ENCODE data around the gene PIEZO1.

Gene PIEZO1

DNA sequence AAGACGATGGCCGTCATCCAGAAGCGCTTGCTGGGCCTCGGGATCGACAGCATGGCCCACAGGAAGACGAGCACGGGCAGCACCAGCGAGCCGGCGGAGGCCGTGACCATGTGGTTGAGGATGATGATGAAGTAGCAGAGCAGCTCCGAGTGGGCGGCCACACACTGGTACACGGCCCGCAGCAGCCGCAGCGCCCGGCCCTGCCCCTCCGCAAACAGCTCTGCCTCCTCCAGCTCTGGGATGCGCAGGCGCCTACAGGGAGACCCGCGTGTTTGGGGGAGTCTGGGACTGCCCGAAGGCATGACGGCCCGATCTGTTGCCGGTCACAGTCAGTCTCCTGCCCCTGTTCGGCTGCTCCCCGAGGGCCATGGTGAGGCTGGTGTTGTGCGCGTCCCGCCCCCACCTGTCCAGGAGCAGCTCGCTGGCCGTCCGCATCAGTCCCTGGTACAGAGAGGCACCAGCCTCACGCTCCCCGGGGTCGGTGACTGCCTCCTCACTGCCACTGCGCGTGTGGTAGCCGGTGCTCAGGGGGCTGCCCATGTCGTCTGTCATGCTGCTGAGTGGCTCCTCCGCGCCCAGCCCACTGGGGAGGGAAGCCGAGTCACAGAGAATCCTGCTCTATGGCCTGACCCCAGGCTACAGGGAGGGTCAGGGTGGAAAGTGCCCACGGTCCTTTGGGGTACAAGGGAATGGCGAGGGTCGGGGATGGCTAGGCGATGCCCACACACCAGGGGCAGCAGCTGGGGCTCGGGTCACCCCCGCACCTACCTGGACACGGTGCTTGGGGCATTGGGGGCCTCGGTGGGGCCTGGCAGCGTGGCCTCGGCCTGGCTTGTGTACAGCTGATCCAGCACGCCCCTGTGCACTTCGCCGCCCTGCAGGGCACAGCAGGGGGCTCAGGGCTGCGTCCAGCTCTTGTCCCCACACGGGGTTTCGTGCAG lies 62.9 kb downstream of the PIEZO1 start:
- DNase-seq (ENCODE audit: low spot score) = no peak

DNA sequence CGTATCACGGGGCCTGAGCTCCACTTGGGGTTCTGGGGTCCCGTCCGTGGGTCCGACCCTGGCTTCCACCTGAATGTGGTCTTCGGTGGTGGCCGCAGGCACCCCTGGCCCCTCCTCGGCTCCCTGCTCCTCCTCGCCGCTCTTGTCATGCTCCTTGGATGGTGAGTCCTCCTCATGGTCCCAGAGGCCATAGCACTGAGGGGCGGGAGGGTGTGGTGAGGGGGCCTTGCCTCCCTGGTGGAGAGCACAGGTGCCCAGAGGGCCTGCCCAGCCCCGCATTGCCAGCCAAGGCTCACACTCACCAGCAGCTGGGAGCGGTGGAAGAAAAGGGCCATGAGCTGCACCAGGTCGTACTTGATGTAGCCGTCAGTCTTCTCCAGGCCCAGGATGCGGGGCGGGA lies 63.8 kb downstream of the PIEZO1 start:
- DNase-seq (ENCODE audit: low spot score) = no peak

DNA sequence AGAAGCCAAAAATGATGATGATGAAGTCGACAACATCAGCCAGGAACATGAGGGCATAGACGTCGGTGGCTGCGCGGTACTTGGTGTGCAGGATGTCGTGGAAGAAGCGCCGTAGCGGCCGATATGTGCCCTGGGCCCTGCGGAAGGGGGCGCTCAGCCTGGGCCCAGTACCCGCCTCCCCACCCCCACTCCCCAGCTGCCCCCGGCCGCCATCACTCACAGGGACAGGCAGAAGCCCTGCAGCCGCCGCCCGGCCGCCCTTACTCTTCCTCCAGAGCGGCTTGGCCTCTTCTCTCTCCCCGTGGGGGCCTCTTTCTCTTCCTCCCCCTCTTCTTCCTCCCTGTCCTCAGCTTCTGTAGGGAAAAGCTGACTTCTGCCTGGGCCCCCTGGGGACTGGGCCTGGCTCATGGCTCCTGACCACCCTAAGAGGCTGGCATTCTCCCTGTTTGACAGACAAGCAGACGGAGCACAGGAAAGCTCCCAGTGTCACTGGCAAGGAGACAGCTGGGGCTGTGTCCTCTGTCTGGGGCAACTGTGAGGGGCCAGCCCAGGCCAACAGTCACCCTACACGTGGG lies 64.5 kb downstream of the PIEZO1 start:
- no peak for DNase-seq (ENCODE audit: low spot score)

GRCh38 chr16:88719933-88720296 lies 65.1 kb downstream of the PIEZO1 start:
- no peak for DNase-seq (ENCODE audit: low spot score)

- no peak for DNase-seq (ENCODE audit: low spot score)
Measured at GRCh38 chr16:88719267-88719932, 65.6 kb downstream of the PIEZO1 start.

- DNase-seq (ENCODE audit: low spot score) = no peak
Measured at GRCh38 chr16:88718178-88718577, 66.8 kb downstream of the PIEZO1 start.

- DNase-seq (ENCODE audit: low spot score) = no peak
Measured at GRCh38 chr16:88716601-88717001, 68.4 kb downstream of the PIEZO1 start.

DNA sequence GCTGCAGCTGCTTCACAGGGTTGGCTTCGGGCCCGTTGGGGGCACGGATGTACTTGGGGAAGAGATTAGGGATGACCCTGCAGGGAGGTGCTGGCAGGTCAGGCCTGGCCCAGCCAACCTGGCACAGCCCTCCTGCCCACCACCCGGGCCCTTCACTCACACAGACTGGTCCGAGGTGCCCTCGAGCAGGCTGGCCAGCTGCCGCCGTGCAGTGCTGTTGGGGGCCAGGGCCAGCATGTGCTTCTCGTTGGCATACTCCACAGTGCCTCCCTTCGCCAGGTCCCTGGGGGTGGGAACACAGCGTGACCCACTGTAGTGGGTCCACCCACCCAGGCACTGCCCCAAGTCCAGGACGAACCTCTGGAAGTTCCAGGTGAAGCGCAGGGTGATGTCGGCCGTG lies 68.8 kb downstream of the PIEZO1 start:
- DNase-seq (ENCODE audit: low spot score) = no peak

DNA sequence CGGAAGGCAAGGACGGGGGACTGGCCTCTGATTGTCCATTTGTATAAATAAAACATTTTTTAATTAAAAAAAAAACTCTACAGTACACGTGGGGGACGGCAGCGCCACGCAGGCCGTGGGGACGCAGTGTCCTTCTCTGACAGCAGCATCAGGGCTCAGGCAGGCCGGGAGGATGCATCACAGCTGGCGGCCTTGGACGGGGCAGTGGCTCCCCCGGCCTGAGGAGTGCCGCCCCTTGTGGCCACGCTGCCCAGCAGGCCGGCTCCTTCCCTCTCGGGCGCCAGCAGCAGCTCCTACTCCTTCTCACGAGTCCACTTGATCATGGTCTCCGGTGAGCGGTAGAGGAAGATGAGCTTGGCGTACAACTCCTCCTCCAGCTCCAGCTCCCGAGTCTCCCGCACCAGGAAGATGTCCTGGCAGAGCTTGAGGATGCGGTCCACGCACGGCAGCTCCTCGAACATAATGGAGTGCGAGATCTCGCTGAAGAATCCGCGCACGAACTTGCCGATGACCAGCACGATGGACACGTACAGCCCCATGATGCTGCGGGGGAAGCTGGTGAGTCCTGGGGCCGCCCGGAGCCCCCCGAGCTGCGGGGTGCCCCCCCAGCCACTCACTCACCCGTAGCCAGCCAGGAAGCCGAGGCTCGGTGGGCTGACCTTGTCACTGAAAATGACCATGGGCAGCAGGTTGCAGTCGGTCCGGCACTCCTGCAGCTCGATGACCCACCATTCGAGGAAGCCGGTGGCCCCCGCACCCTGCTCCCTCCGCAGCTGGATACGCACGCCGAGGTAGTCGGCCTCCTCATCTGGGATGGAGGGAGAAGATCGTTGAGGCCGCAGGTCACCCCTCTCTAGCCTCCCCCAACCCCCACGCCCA lies 69.5 kb downstream of the PIEZO1 start:
- DNase-seq (ENCODE audit: low spot score) = no peak

DNA sequence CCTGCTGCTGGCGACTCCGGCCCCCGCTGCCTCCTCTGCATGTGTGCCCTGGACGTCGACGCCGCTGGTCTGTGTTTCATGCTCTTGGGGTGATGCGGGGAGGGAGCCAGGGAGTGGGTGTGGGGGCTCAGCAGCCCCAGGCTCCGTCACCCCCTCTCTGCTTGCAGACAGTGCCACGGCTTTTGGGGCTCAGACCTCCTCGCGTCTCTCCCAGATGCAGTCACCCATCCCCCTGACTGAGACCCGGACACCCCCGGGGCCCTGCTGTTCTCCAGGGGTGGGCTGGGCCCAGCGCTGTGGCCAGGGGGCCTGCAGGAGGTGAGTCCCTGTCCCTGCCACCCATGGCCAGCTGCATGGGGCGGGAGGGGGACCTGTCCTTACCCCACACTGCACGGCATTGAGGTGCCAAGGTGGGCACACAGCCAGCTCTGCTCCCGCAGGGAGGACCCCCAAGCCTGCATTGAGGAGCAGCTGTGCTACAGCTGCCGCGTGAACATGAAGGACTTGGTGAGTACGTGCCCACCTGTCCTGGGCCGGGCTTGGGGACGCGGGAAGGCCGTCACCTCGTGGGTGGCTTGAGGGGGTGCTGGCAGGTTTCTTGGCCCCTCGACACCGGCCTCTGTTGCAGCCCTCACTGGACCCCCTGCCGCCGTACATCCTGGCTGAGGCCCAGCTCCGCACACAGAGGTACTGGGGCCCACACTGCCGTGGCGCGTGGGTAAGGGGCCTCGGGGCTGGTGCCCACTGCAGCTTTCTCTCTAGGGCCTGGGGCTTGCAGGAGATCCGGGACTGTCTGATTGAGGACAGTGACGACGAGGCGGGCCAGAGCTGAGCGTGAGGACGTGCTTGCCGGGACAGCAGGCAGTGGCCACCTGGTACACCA lies 70.4 kb downstream of the PIEZO1 start:
- DNase-seq (ENCODE audit: low spot score) = no peak

GRCh38 chr16:88713568-88714419 lies 71.2 kb downstream of the PIEZO1 start:
- peak; percentile 74 for DNase-seq (ENCODE audit: low spot score)

DNA sequence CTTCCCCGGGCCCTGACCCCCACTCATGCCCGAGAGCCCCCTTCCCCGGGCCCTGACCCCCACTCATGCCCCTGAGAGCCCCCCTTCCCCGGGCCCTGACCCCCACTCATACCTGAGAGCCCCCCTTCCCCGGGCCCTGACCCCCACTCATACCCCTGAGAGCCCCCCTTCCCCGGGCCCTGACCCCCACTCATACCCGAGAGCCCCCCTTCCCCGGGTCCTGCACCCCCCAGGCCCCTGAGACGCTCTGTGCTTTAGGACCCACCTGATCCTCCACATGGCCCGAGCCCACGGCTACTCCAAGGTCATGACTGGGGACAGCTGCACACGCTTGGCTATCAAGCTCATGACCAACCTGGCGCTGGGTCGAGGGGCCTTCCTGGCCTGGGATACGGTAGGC lies 72.0 kb downstream of the PIEZO1 start:
- no peak for DNase-seq (ENCODE audit: low spot score)

- DNase-seq (ENCODE audit: low spot score) = no peak
Measured at GRCh38 chr16:88712362-88712979, 72.5 kb downstream of the PIEZO1 start.

GRCh38 chr16:88711750-88712340 lies 73.2 kb downstream of the PIEZO1 start:
- no peak for DNase-seq (ENCODE audit: low spot score)

GRCh38 chr16:88710556-88710955 lies 74.5 kb downstream of the PIEZO1 start:
- no peak for DNase-seq (ENCODE audit: low spot score)

DNA sequence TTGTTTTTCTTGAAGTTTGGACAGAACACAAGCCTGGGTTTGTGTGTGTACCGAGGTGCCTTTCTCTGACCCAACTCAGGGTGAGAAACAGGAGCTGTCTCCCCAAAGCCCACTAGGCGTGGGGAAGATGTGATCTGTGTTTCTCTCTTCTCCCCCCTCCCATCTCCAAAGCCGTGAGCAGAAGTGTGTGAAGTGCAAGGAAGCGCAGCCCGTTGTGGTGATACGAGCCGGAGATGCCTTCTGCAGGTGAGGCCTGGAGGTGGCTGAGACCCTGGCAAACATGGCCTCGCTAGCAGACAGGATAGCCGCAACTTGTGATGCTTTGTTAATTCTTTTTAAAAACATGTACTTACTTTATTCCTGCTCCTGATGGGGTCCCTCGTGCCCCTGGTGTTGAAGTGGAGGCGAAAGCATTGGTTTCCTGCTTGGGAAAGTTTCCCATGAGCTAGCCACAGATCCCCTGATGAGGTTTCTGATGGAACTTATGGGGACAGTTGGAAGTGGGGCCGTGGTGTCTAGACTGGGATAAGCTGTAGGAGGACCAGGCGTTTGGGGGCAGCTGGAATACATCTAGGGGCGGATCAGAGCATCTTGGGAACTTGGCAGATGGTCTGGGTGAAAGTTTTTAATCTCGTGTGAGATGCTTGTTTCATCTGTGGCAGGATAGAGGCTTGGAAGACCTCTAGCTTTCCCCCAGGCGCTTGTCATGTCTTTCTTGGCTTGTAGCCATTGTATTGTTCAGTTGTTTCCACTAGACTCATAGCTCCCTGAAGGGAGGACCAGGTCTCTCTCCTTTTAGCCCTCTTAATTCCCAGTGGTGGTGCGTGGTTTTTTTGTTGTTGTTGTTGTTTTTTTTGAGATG lies 77.8 kb downstream of the PIEZO1 start:
- no peak for DNase-seq (ENCODE audit: low spot score)

DNA sequence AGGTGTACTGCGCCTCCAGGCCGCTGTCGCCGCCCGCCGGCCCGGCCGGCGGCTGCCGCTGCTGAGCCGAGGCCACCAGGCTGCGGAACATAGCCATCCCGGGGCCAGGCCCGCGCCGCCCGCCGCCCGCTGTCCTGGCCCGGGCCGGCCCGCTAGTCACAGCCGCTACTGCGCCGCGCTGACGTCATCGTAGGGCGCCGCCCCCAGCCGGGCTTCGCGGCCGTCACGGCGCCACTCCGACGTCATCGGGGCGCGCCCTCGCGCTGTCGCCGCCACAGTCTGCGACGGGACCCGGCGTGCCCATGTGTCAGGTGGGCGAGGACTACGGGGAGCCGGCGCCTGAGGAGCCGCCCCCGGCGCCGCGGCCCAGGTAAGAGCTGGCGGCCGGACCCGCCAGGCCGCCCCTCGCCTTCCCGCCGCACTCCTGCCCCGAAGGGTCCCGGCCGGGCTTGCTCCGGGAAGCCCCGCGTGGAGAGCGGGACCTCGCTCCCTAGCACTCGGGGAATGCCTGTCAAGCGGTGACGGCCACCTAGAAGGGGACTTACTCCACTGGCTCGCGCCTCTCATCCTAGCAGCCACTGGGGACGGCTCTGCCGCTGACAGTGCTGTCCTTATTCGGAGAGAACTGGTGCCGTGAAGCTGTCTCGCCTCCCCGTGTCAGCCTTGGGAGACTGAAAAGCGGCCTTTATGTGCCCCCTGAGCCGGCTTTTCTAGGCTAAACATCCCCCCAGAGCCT lies 78.6 kb downstream of the PIEZO1 start, which contains the start of the genes CTU2 and RNF166:
Gene CTU2 (plus strand): TSS at position 275 of the 736 bp plus-strand sequence. CDS start 28 bp downstream, at position 303.
Gene RNF166 (minus strand): TSS at position 180 of the 736 bp plus-strand sequence. CDS start 83 bp downstream, at position 97.
- peak; percentile 99 for DNase-seq (ENCODE audit: low spot score)
